KMS-11 (cell line): ENCODE data around the gene SLC13A3.

Source experiments
- H2AFZ ChIP-seq: fragments of 200-600 bp; sonication (generic); 2 replicates; pipeline ENCODE4 v1.6.1; 2016; ENCODE audit warnings: antibody characterized with exemption, mixed run types, low read depth
- H3K27ac ChIP-seq: fragments of 200-600 bp; sonication (generic); 2 replicates; pipeline ENCODE4 v1.6.1; 2016; ENCODE audit warnings: mild to moderate bottlenecking, mixed run types
- H3K27me3 ChIP-seq: fragments of 200-600 bp; sonication (generic); 2 replicates; pipeline ENCODE4 v1.6.1; 2017; ENCODE audit warnings: mild to moderate bottlenecking, low read depth, mixed run types, moderate library complexity; ENCODE audit not compliant: insufficient read depth
- H3K36me3 ChIP-seq: fragments of 200-600 bp; sonication (generic); 2 replicates; pipeline ENCODE4 v1.6.1; 2017; ENCODE audit warnings: mild to moderate bottlenecking, mixed run types; ENCODE audit not compliant: insufficient read depth
- H3K4me1 ChIP-seq: fragments of 200-600 bp; sonication (generic); 2 replicates; pipeline ENCODE4 v1.6.1; 2016; ENCODE audit warnings: mild to moderate bottlenecking, low read depth, mixed run types; ENCODE audit not compliant: poor library complexity, severe bottlenecking
- H3K4me2 ChIP-seq: fragments of 200-600 bp; sonication (generic); 2 replicates; pipeline ENCODE4 v1.7.0; 2016; ENCODE audit warnings: mild to moderate bottlenecking, mixed run types
- H3K4me3 ChIP-seq: fragments of 200-600 bp; sonication (generic); IDR thresholded peaks from 2 replicates; pipeline ENCODE4 v1.6.1; 2017; ENCODE audit warnings: low read depth, low read length, mixed read lengths; ENCODE audit not compliant: insufficient read depth
- H3K79me2 ChIP-seq: fragments of 200-600 bp; sonication (generic); 2 replicates; pipeline ENCODE4 v1.6.1; 2016; ENCODE audit warnings: low read depth, mixed run types; ENCODE audit not compliant: insufficient read depth
- H3K9ac ChIP-seq: fragments of 200-600 bp; sonication (generic); 2 replicates; pipeline ENCODE4 v1.6.1; 2016; ENCODE audit warnings: mild to moderate bottlenecking, mixed run types
- H4K20me1 ChIP-seq: fragments of 200-600 bp; sonication (generic); 2 replicates; pipeline ENCODE4 v1.6.1; 2016; ENCODE audit warnings: mild to moderate bottlenecking, mixed run types; ENCODE audit not compliant: insufficient read depth
- TF ChIP-seq, protein P1 (sequence below): fragments of 200-600 bp; sonication (generic); conservative IDR thresholded peaks from 2 replicates; pipeline ENCODE4 v1.6.1; 2017; ENCODE audit warnings: low read depth, mild to moderate bottlenecking, antibody characterized with exemption, low read length, moderate library complexity, mixed read lengths

Gene SLC13A3

DNA sequence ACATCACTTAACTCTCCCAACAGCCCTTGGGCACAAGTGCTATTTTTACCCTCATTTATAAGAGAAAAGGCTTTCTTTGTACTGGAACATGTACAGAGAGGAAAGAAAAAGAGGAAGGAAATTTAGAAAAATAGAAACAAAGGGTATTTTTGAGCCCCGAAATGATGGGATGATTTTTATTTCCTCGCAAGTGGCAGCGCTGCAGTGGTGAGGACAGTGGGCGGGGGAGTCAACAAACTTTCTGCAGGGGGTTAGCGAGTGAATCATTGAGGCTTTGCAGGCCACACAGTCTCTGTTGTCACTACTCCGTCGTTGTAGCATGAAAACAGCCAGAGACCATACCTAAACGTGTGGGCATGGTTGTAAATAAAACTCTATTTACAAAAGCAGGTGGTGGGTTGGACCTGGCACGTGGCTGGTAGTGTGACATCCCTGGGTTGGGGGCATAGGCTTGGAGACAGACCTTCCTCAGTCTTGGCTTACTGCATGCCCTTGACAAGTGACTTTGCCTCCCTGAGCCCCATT, 75.3 kb downstream of the SLC13A3 start:
- H3K4me3 ChIP-seq = no peak overlapping the region
- no peak overlapping the region for H2AFZ ChIP-seq
- H3K27me3 ChIP-seq = no peaks in the 10 kb centered on the region
- no peaks in the 10 kb centered on the region for H3K79me2 ChIP-seq
- H3K4me2 ChIP-seq = no peak overlapping the region
- TF ChIP-seq, protein P1, sequence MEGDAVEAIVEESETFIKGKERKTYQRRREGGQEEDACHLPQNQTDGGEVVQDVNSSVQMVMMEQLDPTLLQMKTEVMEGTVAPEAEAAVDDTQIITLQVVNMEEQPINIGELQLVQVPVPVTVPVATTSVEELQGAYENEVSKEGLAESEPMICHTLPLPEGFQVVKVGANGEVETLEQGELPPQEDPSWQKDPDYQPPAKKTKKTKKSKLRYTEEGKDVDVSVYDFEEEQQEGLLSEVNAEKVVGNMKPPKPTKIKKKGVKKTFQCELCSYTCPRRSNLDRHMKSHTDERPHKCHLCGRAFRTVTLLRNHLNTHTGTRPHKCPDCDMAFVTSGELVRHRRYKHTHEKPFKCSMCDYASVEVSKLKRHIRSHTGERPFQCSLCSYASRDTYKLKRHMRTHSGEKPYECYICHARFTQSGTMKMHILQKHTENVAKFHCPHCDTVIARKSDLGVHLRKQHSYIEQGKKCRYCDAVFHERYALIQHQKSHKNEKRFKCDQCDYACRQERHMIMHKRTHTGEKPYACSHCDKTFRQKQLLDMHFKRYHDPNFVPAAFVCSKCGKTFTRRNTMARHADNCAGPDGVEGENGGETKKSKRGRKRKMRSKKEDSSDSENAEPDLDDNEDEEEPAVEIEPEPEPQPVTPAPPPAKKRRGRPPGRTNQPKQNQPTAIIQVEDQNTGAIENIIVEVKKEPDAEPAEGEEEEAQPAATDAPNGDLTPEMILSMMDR = no peak
- no peak overlapping the region for H3K9ac ChIP-seq
- H3K4me1 ChIP-seq = no peaks in the 10 kb centered on the region
- no peaks in the 10 kb centered on the region for H4K20me1 ChIP-seq
- no peak overlapping the region for H3K27ac ChIP-seq
- no peaks in the 10 kb centered on the region for H3K36me3 ChIP-seq

DNA sequence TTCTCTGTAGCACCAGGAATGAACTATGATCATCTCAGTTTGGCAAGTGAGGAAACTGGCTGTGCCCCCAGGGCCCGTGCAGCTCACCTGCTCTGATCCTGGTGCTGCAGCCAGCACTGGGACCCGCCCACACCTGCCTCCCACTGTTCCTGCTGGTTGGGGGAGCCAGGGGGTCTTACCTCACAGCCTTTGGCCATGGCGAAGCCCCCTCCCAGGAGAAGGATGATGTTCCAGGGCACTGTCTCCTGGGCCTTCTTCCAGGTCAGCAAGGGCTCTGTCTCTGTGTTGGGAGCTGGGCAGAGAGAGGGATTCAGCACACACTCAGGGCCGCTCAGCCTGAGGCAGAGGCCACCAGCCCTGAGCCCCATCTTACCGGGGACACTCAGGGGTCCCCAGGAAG, 75.9 kb downstream of the SLC13A3 start:
- H3K4me1 ChIP-seq = no peaks in the 10 kb centered on the region
- no peak overlapping the region for H3K27ac ChIP-seq
- H4K20me1 ChIP-seq = no peaks in the 10 kb centered on the region
- H3K4me2 ChIP-seq = no peak overlapping the region
- H3K27me3 ChIP-seq = no peaks in the 10 kb centered on the region
- no peak overlapping the region for H3K9ac ChIP-seq
- no peaks in the 10 kb centered on the region for H3K36me3 ChIP-seq
- H3K4me3 ChIP-seq = no peak overlapping the region
- no peak overlapping the region for H2AFZ ChIP-seq
- TF ChIP-seq, protein P1 = no peak
- no peaks in the 10 kb centered on the region for H3K79me2 ChIP-seq

DNA sequence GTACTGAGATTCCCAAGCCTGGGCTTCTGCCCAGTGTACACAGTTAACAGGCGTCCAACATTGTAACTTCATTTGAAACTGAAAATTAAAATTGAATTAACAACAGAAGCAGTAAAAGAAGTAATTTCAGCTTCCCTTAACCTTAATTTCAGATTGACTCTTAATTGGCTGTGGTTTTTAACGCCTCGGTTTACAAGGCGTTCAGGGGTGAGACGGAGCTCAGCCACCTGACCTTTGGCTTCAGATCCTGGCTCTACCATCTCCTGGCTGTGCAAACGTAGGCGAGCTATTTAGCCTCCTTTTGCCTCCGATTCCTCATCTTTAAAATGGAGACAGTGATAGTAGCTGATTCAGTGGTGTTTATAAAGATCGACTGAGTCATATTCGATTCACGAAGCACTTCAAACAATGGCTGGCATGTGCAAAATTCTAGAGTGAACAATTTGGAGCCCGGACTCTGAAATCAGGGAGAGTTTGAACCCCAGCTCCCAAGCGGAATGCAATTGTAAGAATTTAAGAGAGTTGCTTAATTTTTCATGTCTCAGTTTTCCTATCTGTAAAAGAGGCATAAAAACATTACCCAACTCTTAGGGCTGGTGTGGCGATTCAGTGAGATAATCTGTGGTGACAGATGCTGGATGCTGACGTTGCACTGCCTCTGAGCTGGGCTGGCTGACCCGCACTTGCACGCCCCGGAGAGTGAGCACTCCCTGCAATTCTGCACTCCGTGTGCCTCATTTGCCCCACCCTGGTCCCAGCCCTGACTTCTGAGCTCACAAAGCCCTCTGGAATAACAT, 77.3 kb downstream of the SLC13A3 start:
- Histone ChIP-seq H3K4me3 (no peak overlapping the region), H3K27me3 (no peaks in the 10 kb centered on the region), H3K27ac (no peak overlapping the region), H3K36me3 (no peaks in the 10 kb centered on the region), H3K4me1 (no peaks in the 10 kb centered on the region), H3K9ac (no peak overlapping the region), H2AFZ (no peak overlapping the region), H3K4me2 (no peak overlapping the region), H3K79me2 (no peaks in the 10 kb centered on the region), H4K20me1 (no peaks in the 10 kb centered on the region)
- TF ChIP-seq, protein P1 = no peak

DNA sequence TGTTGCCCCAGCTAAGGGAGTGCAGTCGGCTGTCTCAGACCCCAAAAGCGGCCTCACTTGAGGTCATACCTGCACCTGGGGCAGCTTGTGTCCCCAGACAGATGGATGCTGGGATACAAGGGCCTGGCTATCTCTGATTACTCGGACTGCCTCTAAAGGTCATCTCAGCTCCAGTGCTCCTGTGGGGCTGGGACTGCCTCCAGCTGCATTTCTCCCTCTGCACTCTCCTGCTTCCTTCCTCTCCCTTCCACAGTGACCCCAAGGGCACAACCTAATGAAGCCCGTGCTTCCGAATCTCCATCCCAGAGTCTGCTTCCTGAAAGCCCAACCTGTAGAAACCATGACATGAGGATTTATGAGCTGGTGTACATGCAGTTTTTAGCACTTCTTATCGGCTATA, 78.0 kb downstream of the SLC13A3 start:
- TF ChIP-seq, protein P1 = no peak
- H2AFZ ChIP-seq = no peak overlapping the region

More for the DNA sequence above, 78.0 kb downstream of the SLC13A3 start:
- no peaks in the 10 kb centered on the region for H4K20me1 ChIP-seq
- H3K36me3 ChIP-seq = no peaks in the 10 kb centered on the region
- no peak overlapping the region for H3K9ac ChIP-seq
- H3K4me1 ChIP-seq = no peaks in the 10 kb centered on the region
- no peak overlapping the region for H3K27ac ChIP-seq
- H3K27me3 ChIP-seq = no peaks in the 10 kb centered on the region
- H3K4me2 ChIP-seq = no peak overlapping the region
- H3K79me2 ChIP-seq = no peaks in the 10 kb centered on the region
- no peak overlapping the region for H3K4me3 ChIP-seq
